Activated naive CD8-positive, alpha-beta T cell treated with anti-CD3 and anti-CD28 coated beads, Interleukin-2, amount 50 U/mL, for 24 hours (primary cell): Measurements from ENCODE around the gene AMACR.

Experiments
- ATAC-seq: fragments of 150-1000 bp; cut with Tn5 transposase; one replicate; pipeline ENCODE4 v1.10.0; 2021
- DNase-seq: peaks from one replicate; pipeline ENCODE4 v3.0.0; 2021
- H3K27ac Mint-ChIP-seq: one replicate; pipeline ENCODE4 v1.8.0; 2021; ENCODE audit warnings: mild to moderate bottlenecking, mixed read lengths
- H3K27me3 Mint-ChIP-seq: one replicate; pipeline ENCODE4 v1.8.0; 2021; ENCODE audit warnings: mixed read lengths
- H3K36me3 Mint-ChIP-seq: one replicate; pipeline ENCODE4 v1.8.0; 2021; ENCODE audit warnings: low read depth, mixed read lengths
- H3K4me1 Mint-ChIP-seq: one replicate; pipeline ENCODE4 v1.8.0; 2021; ENCODE audit warnings: mixed read lengths
- H3K4me3 Mint-ChIP-seq: one replicate; pipeline ENCODE4 v1.8.0; 2021; ENCODE audit warnings: mild to moderate bottlenecking, moderate library complexity, mixed read lengths
- H3K9me3 Mint-ChIP-seq: one replicate; pipeline ENCODE4 v1.8.0; 2021; ENCODE audit warnings: mixed read lengths

The AMACR gene

GRCh38 chr5:33941090-33941489 is 66.8 kb downstream of the AMACR start:
- Mint-ChIP-seq H3K36me3 (no peaks in the 10 kb centered on the region), H3K4me3 (no peak overlapping the region)

GRCh38 chr5:33939556-33940262 is 68.1 kb downstream of the AMACR start:
- Mint-ChIP-seq H3K4me3 (no peak overlapping the region), H3K9me3 (no peaks in the 10 kb centered on the region), H3K27ac (no peak overlapping the region), H3K4me1 (no peaks in the 10 kb centered on the region), H3K27me3 (peaks cover 49% of the 10 kb centered on the region), H3K36me3 (no peaks in the 10 kb centered on the region)
- ATAC-seq: no peak
- DNase-seq: no peak

More at GRCh38 chr5:33941090-33941489, 66.8 kb downstream of the AMACR start:
- no peak for DNase-seq
- Mint-ChIP-seq H3K27ac (no peak overlapping the region), H3K4me1 (no peaks in the 10 kb centered on the region), H3K9me3 (no peaks in the 10 kb centered on the region), H3K27me3 (peaks cover 42% of the 10 kb centered on the region)
- ATAC-seq: no peak

GRCh38 chr5:33938881-33939280 is 69.0 kb downstream of the AMACR start:
- no peak for DNase-seq
- no peaks in the 10 kb centered on the region for H3K36me3 Mint-ChIP-seq
- no peaks in the 10 kb centered on the region for H3K4me1 Mint-ChIP-seq
- H3K9me3 Mint-ChIP-seq: no peaks in the 10 kb centered on the region
- no peak overlapping the region for H3K4me3 Mint-ChIP-seq
- peaks cover 48% of the 10 kb centered on the region for H3K27me3 Mint-ChIP-seq
- no peak overlapping the region for H3K27ac Mint-ChIP-seq
- no peak for ATAC-seq

- Mint-ChIP-seq H3K4me3 (no peak overlapping the region), H3K27me3 (peaks cover 47% of the 10 kb centered on the region), H3K4me1 (no peaks in the 10 kb centered on the region), H3K27ac (no peak overlapping the region), H3K36me3 (no peaks in the 10 kb centered on the region), H3K9me3 (no peaks in the 10 kb centered on the region)
- ATAC-seq (no peak), DNase-seq (no peak)
These were observed 69.4 kb downstream of the AMACR start for GRCh38 chr5:33938507-33938796.

- H3K9me3 Mint-ChIP-seq: no peaks in the 10 kb centered on the region
- no peak overlapping the region for H3K4me3 Mint-ChIP-seq
- H3K4me1 Mint-ChIP-seq: no peaks in the 10 kb centered on the region
- no peak for ATAC-seq
- no peak for DNase-seq
- H3K27me3 Mint-ChIP-seq: peaks cover 47% of the 10 kb centered on the region
- H3K27ac Mint-ChIP-seq: no peak overlapping the region
- H3K36me3 Mint-ChIP-seq: no peaks in the 10 kb centered on the region
These were observed 69.9 kb downstream of the AMACR start for GRCh38 chr5:33937707-33938506.

- ATAC-seq (no peak), DNase-seq (no peak)
- peaks cover 43% of the 10 kb centered on the region for H3K27me3 Mint-ChIP-seq
- no peak overlapping the region for H3K4me3 Mint-ChIP-seq
- H3K27ac Mint-ChIP-seq: no peak overlapping the region
- H3K9me3 Mint-ChIP-seq: no peaks in the 10 kb centered on the region
- no peaks in the 10 kb centered on the region for H3K4me1 Mint-ChIP-seq
- H3K36me3 Mint-ChIP-seq: no peaks in the 10 kb centered on the region
These were observed 70.7 kb downstream of the AMACR start for GRCh38 chr5:33937017-33937706.

GRCh38 chr5:33936381-33937016 is 71.4 kb downstream of the AMACR start, which contains the start of gene RXFP3:
TSS of gene RXFP3 (plus strand) at chr5:33936386. CDS start at chr5:33936741, 355 bp downstream.
- no peak within 1 kb of the TSS for H3K27ac Mint-ChIP-seq
- H3K36me3 Mint-ChIP-seq: no peaks in the 10 kb centered on the region
- H3K9me3 Mint-ChIP-seq: no peaks in the 10 kb centered on the region
- no peak for ATAC-seq
- DNase-seq: no peak
- no peaks in the 10 kb centered on the region for H3K4me1 Mint-ChIP-seq
- peaks cover 43% of the 10 kb centered on the region for H3K27me3 Mint-ChIP-seq
- H3K4me3 Mint-ChIP-seq: no peak within 1 kb of the TSS
